NCI-H128 (cell line): ENCODE measurements around the gene TP53BP2.
"Not testable (repeated sequence)": the region's sequence is repeated elsewhere in the genome, so short reads cannot be mapped to it uniquely, and the experiment has no call there.

Source experiments
- DNase-seq: peaks from one replicate; lab custom pipeline; 2025; ENCODE audit not compliant: unreplicated experiment; lab: John Stamatoyannopoulos, UW

TP53BP2 gene, protein sequence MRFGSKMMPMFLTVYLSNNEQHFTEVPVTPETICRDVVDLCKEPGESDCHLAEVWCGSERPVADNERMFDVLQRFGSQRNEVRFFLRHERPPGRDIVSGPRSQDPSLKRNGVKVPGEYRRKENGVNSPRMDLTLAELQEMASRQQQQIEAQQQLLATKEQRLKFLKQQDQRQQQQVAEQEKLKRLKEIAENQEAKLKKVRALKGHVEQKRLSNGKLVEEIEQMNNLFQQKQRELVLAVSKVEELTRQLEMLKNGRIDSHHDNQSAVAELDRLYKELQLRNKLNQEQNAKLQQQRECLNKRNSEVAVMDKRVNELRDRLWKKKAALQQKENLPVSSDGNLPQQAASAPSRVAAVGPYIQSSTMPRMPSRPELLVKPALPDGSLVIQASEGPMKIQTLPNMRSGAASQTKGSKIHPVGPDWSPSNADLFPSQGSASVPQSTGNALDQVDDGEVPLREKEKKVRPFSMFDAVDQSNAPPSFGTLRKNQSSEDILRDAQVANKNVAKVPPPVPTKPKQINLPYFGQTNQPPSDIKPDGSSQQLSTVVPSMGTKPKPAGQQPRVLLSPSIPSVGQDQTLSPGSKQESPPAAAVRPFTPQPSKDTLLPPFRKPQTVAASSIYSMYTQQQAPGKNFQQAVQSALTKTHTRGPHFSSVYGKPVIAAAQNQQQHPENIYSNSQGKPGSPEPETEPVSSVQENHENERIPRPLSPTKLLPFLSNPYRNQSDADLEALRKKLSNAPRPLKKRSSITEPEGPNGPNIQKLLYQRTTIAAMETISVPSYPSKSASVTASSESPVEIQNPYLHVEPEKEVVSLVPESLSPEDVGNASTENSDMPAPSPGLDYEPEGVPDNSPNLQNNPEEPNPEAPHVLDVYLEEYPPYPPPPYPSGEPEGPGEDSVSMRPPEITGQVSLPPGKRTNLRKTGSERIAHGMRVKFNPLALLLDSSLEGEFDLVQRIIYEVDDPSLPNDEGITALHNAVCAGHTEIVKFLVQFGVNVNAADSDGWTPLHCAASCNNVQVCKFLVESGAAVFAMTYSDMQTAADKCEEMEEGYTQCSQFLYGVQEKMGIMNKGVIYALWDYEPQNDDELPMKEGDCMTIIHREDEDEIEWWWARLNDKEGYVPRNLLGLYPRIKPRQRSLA

GRCh38 chr1:223845810-223846682 lies at the start of gene TP53BP2:
TSS of gene TP53BP2 (minus strand) at chr1:223845947. CDS start at chr1:223845680, 267 bp downstream.
- peak; percentile 97 for DNase-seq

GRCh38 chr1:223890494-223890893 lies 44.7 kb upstream of the TP53BP2 start:
- DNase-seq = not testable (repeated sequence)

DNA sequence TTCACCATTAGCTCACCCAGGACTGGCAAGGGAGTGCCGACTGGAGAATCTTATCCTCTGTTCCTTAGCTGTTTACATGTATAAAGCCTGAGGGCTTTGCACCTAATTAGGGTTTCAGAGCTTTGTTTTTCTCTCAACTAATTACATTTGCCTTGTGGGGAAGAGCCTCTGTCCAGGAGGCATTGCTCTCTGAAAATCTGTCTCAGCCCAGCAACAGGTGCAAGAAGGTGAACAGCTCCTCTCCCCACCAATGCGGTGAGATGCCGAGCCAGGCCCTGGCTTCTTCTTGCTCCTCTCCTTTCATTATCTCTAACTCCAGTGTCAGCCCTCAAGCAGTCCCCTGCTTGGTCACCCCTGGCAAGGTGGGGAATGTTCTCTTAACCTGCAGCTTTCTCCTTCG lies 43.6 kb upstream of the TP53BP2 start:
- not testable (repeated sequence) for DNase-seq

- DNase-seq = no peak
These were observed 42.1 kb upstream of the TP53BP2 start for GRCh38 chr1:223887747-223888418.

DNA sequence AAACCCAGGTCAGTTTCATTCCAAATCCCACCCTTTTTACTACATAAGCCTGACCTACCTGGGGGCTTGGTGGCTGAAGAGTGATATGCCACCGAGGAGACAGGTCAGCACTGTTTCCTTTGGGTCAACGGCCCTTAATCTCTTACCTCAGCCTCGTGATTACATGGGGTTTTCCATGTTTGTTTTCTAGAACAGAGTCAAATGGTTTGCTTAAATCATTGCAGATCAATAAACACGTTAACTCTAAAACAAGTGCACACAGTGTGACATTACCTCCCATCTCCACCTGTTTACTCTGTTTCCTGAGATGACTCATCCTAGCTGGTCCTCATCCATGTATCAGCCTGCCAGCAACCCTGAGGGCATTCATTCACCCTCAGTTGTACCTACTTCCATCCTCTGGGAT lies 40.8 kb upstream of the TP53BP2 start:
- DNase-seq = no peak

- no peak for DNase-seq
These were observed 39.9 kb upstream of the TP53BP2 start for GRCh38 chr1:223885614-223886013.

DNA sequence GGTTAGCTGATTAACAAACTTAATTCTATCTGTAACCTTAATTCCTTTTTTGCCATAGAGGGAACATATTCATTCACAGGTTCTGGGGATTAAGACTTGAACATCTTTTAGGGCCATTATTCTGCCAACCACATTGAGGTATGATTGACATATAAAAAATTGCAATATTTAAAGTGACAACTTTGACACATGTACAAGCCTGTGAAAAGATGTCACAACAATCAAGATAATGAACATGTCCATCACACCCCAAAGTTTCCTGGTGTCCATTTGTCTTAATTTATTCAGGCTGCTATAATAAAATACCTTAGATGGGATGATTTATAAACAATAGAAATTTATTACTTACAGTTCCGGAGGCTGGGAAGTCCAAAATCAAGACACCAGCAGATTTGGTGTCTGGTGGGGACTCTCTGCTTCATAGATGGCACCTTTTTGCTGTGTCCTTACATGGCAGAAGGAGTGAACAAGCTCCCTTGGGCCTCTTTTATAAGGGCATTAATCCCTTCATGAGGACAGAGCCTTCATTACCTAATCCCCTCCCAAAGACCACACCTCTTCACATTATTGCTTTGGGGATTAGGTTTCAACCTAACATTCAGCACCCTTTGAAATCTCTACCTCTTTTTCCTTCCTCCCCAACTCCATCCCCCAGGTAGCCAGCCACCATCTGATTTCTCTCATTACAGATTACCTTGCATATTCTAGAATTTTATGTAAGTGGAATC lies 33.0 kb upstream of the TP53BP2 start:
- no peak for DNase-seq

GRCh38 chr1:223877804-223878203 lies 32.1 kb upstream of the TP53BP2 start:
- no peak for DNase-seq

GRCh38 chr1:223876590-223876989 lies 30.8 kb upstream of the TP53BP2 start:
- no peak for DNase-seq

DNA sequence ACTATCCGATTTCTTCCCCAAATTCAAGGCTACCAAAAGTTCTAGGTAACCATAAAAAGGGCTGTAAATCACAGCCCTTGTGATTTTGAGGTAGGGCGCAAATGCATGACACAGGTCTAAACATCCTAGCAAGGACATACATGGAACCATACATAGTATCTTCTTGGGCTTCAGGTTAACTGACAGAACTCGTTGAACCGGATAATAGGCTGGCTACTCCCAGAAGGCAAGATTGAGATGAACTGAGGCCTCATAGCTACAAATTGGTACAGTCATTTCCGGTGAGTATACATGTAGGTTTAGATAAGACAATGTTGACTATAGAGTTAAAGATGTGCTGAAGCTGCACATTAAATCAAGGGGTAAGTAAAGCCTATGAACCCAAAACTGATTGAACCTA lies 27.3 kb upstream of the TP53BP2 start:
- DNase-seq = no peak

- no peak for DNase-seq
These were observed 26.7 kb upstream of the TP53BP2 start for GRCh38 chr1:223872308-223872901.

DNA sequence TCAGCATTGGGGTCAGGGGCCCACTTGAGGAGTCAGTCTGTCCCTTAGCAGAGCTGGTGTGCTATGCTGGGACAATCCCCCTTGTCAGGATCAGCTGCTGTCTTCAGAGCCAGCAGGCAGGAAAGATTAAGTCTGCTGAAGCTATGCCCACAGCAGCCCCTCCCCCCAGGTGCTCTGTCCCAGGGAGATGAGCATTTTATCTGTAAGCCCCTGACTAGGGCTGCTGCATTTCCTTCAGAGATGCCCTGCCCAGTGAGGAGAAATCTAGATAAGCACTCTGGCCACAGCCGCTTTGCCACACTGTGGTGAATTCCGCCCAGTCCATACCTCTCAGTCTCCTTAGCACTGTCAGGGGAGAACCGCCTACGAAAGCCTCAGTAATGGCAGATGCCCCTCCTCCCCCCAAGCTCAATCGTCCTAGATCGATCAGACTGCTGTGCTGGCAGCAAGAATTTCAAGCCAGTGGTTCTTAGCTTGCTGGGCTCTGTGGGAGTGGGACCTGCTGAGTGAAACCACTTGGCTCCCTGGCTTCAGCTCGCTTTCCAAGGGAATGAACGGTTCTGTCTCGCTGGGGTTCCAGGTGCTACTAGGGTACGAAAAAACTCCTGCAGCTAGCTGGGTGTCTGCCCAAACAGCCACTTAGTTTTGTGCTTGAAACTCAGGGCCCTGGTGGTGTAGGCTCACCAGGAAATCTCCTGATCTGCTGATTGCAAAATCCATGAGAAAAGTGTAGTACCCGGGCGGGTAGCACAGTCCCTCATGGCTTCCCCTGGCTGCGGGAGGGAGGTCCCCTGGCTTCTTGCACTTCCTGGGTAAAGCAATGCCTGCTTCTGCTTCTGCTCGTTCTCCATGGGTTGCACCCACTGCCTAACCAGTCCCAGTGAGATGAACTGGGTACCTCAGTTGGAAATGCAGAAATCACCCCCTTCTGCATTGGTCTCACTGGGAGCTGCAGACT lies 25.1 kb upstream of the TP53BP2 start:
- no peak for DNase-seq

GRCh38 chr1:223864599-223865368 lies 19.0 kb upstream of the TP53BP2 start:
- not testable (repeated sequence) for DNase-seq

- no peak for DNase-seq
These were observed 18.3 kb upstream of the TP53BP2 start for GRCh38 chr1:223864084-223864483.

DNA sequence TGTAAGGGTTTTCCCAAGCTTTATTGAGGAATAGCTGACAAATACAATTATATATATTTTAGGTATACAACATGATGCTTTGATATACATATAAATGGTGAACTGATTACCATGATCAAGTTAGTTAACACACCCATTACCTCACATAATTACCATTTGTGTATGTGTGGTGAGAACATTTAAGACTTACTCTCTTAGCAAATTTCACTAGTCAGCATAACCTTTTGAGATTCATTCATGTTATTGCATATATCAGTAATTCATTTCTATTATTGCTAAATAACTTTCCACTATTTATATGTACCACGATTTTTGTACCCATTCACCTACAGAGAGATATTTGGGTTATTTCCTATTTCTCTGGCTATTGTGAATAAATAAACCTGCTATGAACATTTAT lies 16.2 kb upstream of the TP53BP2 start:
- no peak for DNase-seq

DNA sequence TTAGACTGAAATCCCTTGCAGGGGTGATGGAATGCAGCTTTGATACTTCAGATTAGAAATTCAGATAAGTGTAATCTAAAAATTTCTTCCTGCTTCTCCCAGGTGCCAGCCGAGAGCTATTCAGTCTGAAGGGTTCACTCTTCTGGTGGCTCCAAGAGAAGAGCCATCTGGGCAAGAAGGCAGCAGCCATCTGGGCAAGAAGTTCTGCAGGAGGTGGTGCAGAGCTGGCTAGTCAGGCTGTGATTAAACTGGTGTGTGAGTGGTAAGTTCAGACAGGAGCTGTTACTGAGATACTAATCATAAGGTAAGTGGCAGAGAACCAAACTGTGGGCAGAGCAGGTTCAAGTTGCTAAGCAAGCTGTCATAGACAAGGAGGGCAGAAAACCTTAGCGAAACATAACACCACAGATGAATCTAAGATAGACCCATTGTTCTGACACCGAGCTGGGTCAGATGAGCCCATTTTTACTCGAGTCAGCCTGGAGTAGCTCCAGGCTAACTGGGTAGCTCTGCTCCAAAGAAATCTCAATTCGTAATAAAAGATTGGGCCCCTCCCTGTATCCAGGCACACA lies 14.4 kb upstream of the TP53BP2 start:
- DNase-seq = no peak

GRCh38 chr1:223859058-223859457 lies 13.3 kb upstream of the TP53BP2 start:
- DNase-seq = no peak
